Endodermal cell (in vitro differentiated cells): Measurements from ENCODE around the gene ULBP2. TPM values are rescaled to one million over a fixed set of nuclear protein-coding genes. Genes with fewer than 3 reads are reported as not detected.
"Not testable (repeated sequence)": the region's sequence is repeated elsewhere in the genome, so short reads cannot be mapped to it uniquely, and the experiment has no call there.

Experiments
- DNase-seq: peaks from one replicate; pipeline ENCODE4 v3.0.0-alpha.2; 2017
- H3K27ac ChIP-seq: 2 replicates; pipeline ENCODE4 v1.5.1; 2013; ENCODE audit warnings: mild to moderate bottlenecking, low read depth, low read length, moderate library complexity
- H3K27me3 ChIP-seq: 2 replicates; pipeline ENCODE4 v1.6.1; 2013; ENCODE audit warnings: mild to moderate bottlenecking, low read length, moderate library complexity; ENCODE audit not compliant: insufficient read depth, control insufficient read depth, poor library complexity, severe bottlenecking
- H3K36me3 ChIP-seq: 2 replicates; pipeline ENCODE4 v1.7.0; 2013; ENCODE audit warnings: mild to moderate bottlenecking, low read length, moderate library complexity; ENCODE audit not compliant: control insufficient read depth, insufficient read depth
- H3K4me1 ChIP-seq: one replicate; pipeline ENCODE4 v1.7.0; 2013; ENCODE audit warnings: low read length; ENCODE audit not compliant: control insufficient read depth, insufficient read depth
- H3K4me3 ChIP-seq: 2 replicates; pipeline ENCODE4 v1.5.1; 2013; ENCODE audit warnings: mild to moderate bottlenecking, low read length, moderate library complexity
- H3K9ac ChIP-seq: 2 replicates; pipeline ENCODE4 v1.6.1; 2013; ENCODE audit warnings: mild to moderate bottlenecking, low read length, moderate library complexity; ENCODE audit not compliant: poor library complexity, severe bottlenecking; ENCODE audit errors: extremely low read depth
- H3K9me3 ChIP-seq: 2 replicates; pipeline ENCODE4 v1.6.1; 2013; ENCODE audit warnings: mild to moderate bottlenecking, low read length, moderate library complexity; ENCODE audit not compliant: control insufficient read depth
- H3K27ac Mint-ChIP-seq: 2 replicates; pipeline ENCODE4 v1.8.0; 2020; ENCODE audit warnings: mixed read lengths
- H3K27me3 Mint-ChIP-seq: 2 replicates; pipeline ENCODE4 v1.8.0; 2021; ENCODE audit warnings: mild to moderate bottlenecking, mixed read lengths; ENCODE audit not compliant: insufficient read depth
- H3K36me3 Mint-ChIP-seq: 2 replicates; pipeline ENCODE4 v1.8.0; 2020; ENCODE audit warnings: low read depth, mixed read lengths
- H3K4me1 Mint-ChIP-seq: 2 replicates; pipeline ENCODE4 v1.8.0; 2020; ENCODE audit warnings: mixed read lengths
- H3K4me3 Mint-ChIP-seq: 2 replicates; pipeline ENCODE4 v1.8.0; 2020; ENCODE audit warnings: mild to moderate bottlenecking, moderate library complexity, mixed read lengths
- H3K9me3 Mint-ChIP-seq: 2 replicates; pipeline ENCODE4 v1.8.0; 2020; ENCODE audit warnings: mild to moderate bottlenecking, mixed read lengths
- CTCF ChIP-seq: fragments of 200-600 bp; sonication (generic); conservative IDR thresholded peaks from 2 replicates; pipeline ENCODE4 v1.5.0; 2021; ENCODE audit warnings: antibody characterized with exemption, mild to moderate bottlenecking
- WGBS, 2 experiments: methylation state at CpG; one replicate each; pipeline versions ENCODE4 v1.1.5 to v1.1.7; 2013; ENCODE audit warnings: missing lambda C conversion rate in 2 of 2, mixed read lengths in 1 of 2; ENCODE audit not compliant: insufficient coverage in 1 of 2, insufficient read length in 1 of 2; 5-methylcytosine and 5-hydroxymethylcytosine counted together
- total RNA-seq, 2 donors: library from RNA; stranded (reverse); fragmentation: NEBNext Ultra II Directional in 1 of 2; extraction: Animal tissue kit (Norgen Biotek cat#: 25700) in 1 of 2; gene quantifications; 2 replicates in 1 of 2; 3 replicates in 1 of 2; pipeline ENCODE4 v1.2.1, GENCODE V29; 2021

The ULBP2 gene
- total RNA-seq, 2 donors from 2014 or later: 0.20 TPM; not detected in 1

GRCh38 chr6:149967591-149967990 is 25.8 kb downstream of the ULBP2 start:
- no peaks in the 10 kb centered on the region for H3K36me3 ChIP-seq
- WGBS, 2 experiments: 81 to 84% methylated on average over 3 to 4 of the region's 4 CpGs
- no peaks in the 10 kb centered on the region for H3K9me3 ChIP-seq
- H3K27me3 ChIP-seq: peaks cover 99% of the 10 kb centered on the region
- Mint-ChIP-seq H3K4me3 (no peak overlapping the region), H3K36me3 (no peaks in the 10 kb centered on the region), H3K27ac (no peak overlapping the region), H3K9me3 (no peaks in the 10 kb centered on the region), H3K27me3 (peaks cover 98% of the 10 kb centered on the region), H3K4me1 (peaks cover 10% of the 10 kb centered on the region)
- no peak overlapping the region for H3K4me3 ChIP-seq
- no peaks in the 10 kb centered on the region for H3K4me1 ChIP-seq
- no peak for TF ChIP-seq CTCF
- H3K9ac ChIP-seq: no peak overlapping the region
- no peak for DNase-seq
- no peak overlapping the region for H3K27ac ChIP-seq

GRCh38 chr6:149967999-149968398 is 26.2 kb downstream of the ULBP2 start:
- H3K9me3 Mint-ChIP-seq, H3K27ac ChIP-seq, H3K9me3 ChIP-seq, H3K4me1 ChIP-seq, H3K27ac Mint-ChIP-seq, DNase-seq, H3K36me3 ChIP-seq, H3K4me3 ChIP-seq, H3K9ac ChIP-seq, H3K36me3 Mint-ChIP-seq, H3K4me3 Mint-ChIP-seq: not testable (repeated sequence)
- peaks cover 99% of the 10 kb centered on the region for H3K27me3 ChIP-seq
- peaks cover 10% of the 10 kb centered on the region for H3K4me1 Mint-ChIP-seq
- H3K27me3 Mint-ChIP-seq: peaks cover 98% of the 10 kb centered on the region
- 72 to 80% methylated on average over 2 of the region's 2 CpGs for WGBS, 2 experiments

GRCh38 chr6:149968909-149969308 is 27.1 kb downstream of the ULBP2 start:
- not testable (repeated sequence) for H3K4me3 Mint-ChIP-seq, H3K27ac ChIP-seq, H3K9me3 Mint-ChIP-seq, H3K36me3 Mint-ChIP-seq, H3K9ac ChIP-seq, H3K36me3 ChIP-seq, DNase-seq, H3K4me1 ChIP-seq, H3K27ac Mint-ChIP-seq, H3K9me3 ChIP-seq, H3K4me3 ChIP-seq
- WGBS, 2 experiments: 88 to 93% methylated on average over 2 of the region's 2 CpGs
- Mint-ChIP-seq H3K4me1 (peaks cover 10% of the 10 kb centered on the region), H3K27me3 (peaks cover 95% of the 10 kb centered on the region)
- H3K27me3 ChIP-seq: peaks cover 99% of the 10 kb centered on the region

GRCh38 chr6:149969635-149970034 is 27.8 kb downstream of the ULBP2 start:
- no peaks in the 10 kb centered on the region for H3K9me3 ChIP-seq
- H3K27me3 ChIP-seq: peaks cover 99% of the 10 kb centered on the region
- Mint-ChIP-seq H3K36me3 (no peaks in the 10 kb centered on the region), H3K4me3 (no peak overlapping the region), H3K27me3 (peaks cover 95% of the 10 kb centered on the region), H3K27ac (no peak overlapping the region), H3K9me3 (no peaks in the 10 kb centered on the region), H3K4me1 (peaks cover 4% of the 10 kb centered on the region)
- no peak for TF ChIP-seq CTCF
- no peaks in the 10 kb centered on the region for H3K36me3 ChIP-seq
- no peak overlapping the region for H3K27ac ChIP-seq
- H3K9ac ChIP-seq: no peak overlapping the region
- no peak overlapping the region for H3K4me3 ChIP-seq
- no peaks in the 10 kb centered on the region for H3K4me1 ChIP-seq
- DNase-seq: no peak
- 77% methylated on average over 2 of the region's 2 CpGs; no CpG with 5 or more reads in 1 of the 2 experiments for WGBS, 2 experiments

- not testable (repeated sequence) for H3K27ac Mint-ChIP-seq, DNase-seq, H3K4me3 Mint-ChIP-seq, H3K36me3 Mint-ChIP-seq, H3K9ac ChIP-seq, H3K9me3 Mint-ChIP-seq, H3K27ac ChIP-seq, H3K4me1 Mint-ChIP-seq, H3K36me3 ChIP-seq, H3K4me3 ChIP-seq, H3K4me1 ChIP-seq, H3K9me3 ChIP-seq
- H3K27me3 Mint-ChIP-seq: peaks cover 94% of the 10 kb centered on the region
- WGBS, 2 experiments: 72 to 79% methylated on average over 3 to 6 of the region's 6 CpGs
- peaks cover 99% of the 10 kb centered on the region for H3K27me3 ChIP-seq
Measured at GRCh38 chr6:149974394-149974793, 32.6 kb downstream of the ULBP2 start.
